ENCODE data around the gene NKX1-2. TPM values are rescaled to one million over a fixed set of nuclear protein-coding genes. Genes with fewer than 3 reads are reported as not detected.
A peak's percentile ranks its signal among the peaks of the same experiment; 100 is the strongest.
"Not testable (repeated sequence)": the region's sequence is repeated elsewhere in the genome, so short reads cannot be mapped to it uniquely, and the experiment has no call there.

Gene NKX1-2
- total and polyA plus RNA-seq, 10 donors = not detected

DNA sequence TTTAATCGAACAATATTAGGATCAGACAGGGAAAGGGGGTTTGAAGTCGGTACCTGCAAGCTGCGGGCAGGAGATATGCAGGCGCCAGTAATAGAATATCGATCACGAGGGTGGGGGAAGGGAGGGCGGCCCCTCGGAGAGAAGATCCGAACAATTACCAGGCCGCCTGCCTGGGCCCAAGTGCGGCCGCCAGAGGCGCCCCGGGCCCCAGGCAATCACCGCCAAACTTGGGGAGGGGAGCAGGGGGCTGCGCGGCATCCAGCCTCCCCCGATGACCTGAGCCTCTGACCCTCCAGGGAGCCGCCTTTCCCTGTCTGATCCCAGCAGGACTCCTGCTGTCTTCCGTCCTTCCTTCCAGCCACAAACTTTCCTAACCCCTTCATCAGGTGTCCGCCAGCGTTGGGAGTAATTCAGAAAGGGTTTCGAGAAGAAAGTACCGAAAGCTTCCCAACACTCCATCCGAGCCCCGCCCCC, 1.1 kb downstream of the NKX1-2 start:
- Histone ChIP-seq H3K36me3 (no peaks in the 10 kb centered on the region), H3K9me3 (no peaks in the 10 kb centered on the region), H3K27ac (no peak overlapping the region), H3K4me3 (peak overlapping the region in 1 of 8 donors; percentile 59), H3K27me3 (replicated peaks in 1 of 7) (peaks cover 0 to 100% (median 64%) of the 10 kb centered on the region in 7 donors), H3K4me1 (peaks cover 22 to 43% (median 37%) of the 10 kb centered on the region in 6 donors)
- intact Hi-C loops (cut with DNase I; ENCODE audit: low total_unique reads) = no loop called here
- TF ChIP-seq POLR2A (IDR thresholded peaks at IDR 0.05) (no peak), CTCF (IDR thresholded peaks at IDR 0.05 in 8 of 11, conservative IDR thresholded peaks at IDR 0.05 in 3 of 11) (no peak)
- WGBS, 5 donors = 3 to 4% (median 3%) methylated on average over 20 to 26 of the region's 26 CpGs
- DNase-seq = no peak

DNA sequence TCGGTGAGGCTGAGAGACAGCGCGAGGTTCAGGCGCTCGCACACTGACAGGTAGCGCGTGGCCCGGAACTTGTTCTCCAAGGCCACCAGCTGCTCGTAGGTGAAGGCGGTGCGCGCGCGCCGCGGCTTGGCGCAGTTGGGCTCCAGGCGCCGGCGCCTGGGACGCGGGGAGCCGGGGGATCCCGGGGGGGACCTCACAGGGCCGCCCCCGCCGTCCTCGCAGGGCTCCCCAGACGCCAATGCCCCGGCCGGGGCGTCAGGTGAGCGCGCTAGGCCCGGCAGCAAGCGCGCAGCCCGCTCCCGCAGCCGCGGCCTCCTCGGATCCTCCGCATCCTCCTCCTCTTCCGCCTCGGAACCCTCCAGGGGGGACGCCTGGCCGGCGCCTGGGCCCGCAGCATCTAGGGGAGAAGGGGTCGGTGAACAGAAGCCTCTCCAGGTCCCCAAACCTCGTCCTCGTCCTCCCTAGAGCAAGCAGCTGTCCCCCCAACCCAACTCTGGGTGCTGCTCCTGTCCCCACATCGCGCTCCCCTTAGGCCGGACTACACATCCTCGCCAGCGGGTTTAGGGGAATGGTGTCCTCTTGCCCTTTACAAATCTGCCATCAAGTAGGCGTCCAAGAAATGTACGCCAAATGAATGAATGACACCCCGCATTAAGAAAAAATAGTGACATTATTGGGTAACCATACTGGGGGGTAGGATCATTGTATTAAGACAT, 1.9 kb downstream of the NKX1-2 start:
- Histone ChIP-seq H3K36me3 (no peaks in the 10 kb centered on the region), H3K4me3 (peak overlapping the region in 6 of 8 donors; percentile 17 to 59 (median 27)), H3K9me3 (no peaks in the 10 kb centered on the region), H3K27ac (no peak overlapping the region), H3K4me1 (peaks cover 22 to 43% (median 37%) of the 10 kb centered on the region in 6 donors), H3K27me3 (replicated peaks in 1 of 7) (peaks cover 0 to 100% (median 64%) of the 10 kb centered on the region in 7 donors)
- no peak for DNase-seq
- WGBS, 5 donors = 3 to 11% (median 4%) methylated on average over 10 to 60 of the region's 60 CpGs
- intact Hi-C loops (cut with DNase I; ENCODE audit: low total_unique reads) = no loop called here
- TF ChIP-seq POLR2A (IDR thresholded peaks at IDR 0.05) (no peak), POLR2AphosphoS5 (IDR thresholded peaks at IDR 0.05) (no peak), CTCF (IDR thresholded peaks at IDR 0.05 in 8 of 11, conservative IDR thresholded peaks at IDR 0.05 in 3 of 11) (no peak)

DNA sequence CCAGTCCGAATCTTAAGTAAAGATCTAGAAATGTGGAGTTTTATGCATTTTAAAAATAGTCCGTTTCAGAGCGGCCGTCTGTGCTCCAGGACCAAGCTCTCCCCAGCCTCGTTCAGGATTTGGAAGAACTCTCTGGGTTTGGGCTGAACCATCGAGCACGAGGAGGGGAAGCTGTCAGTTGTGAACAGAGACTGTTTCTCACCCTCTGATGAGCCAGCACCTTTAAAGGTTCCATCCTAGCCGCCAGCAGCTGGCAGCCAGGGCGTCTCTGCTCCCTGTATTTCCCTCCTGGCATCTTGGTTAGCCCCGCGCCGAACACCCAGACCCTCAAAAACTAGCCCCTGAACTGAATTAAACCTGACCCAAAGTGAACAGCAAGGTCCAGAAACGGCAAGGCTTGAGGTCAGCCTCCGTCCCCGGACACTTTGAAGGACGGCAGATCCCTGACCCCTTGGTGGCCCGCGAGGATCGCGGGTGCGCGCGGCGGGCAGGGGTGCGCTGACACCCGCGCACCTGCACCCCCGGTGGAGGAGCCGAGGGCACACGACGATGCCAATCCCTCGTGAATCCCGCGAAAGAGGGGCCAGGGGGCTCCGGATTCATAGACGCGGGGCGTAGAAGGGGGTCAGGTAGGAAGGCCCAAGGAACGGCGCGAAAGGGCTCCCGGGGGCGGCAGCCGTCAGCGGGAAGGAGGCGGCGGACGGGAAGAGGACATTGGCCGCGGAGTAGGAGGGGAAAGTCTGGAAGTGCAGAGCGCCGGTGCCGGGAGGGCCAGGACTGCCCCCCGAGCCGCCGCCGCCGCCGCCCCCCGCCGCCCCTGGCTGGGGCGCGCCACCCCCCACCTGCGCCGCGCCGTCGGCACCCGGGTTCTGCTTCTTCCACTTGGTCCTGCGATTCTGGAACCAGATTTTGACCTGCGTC, 2.7 kb downstream of the NKX1-2 start:
- no peaks in the 10 kb centered on the region for H3K36me3 ChIP-seq
- no peaks in the 10 kb centered on the region for H3K9me3 ChIP-seq
- H3K4me3 ChIP-seq = peak overlapping the region in 6 of 8 donors; percentile 17 to 59 (median 27)
- H3K4me1 ChIP-seq = peaks cover 22 to 43% (median 37%) of the 10 kb centered on the region in 6 donors
- 12 to 14% (median 14%) methylated on average over 55 to 71 of the region's 71 CpGs for WGBS, 5 donors
- intact Hi-C loops (cut with DNase I; ENCODE audit: low total_unique reads) = no loop called here
- TF ChIP-seq POLR2A (IDR thresholded peaks at IDR 0.05) (no peak), CTCF (IDR thresholded peaks at IDR 0.05 in 8 of 11, conservative IDR thresholded peaks at IDR 0.05 in 3 of 11) (no peak), POLR2AphosphoS5 (IDR thresholded peaks at IDR 0.05) (no peak)
- H3K27me3 ChIP-seq (replicated peaks in 1 of 7) = peaks cover 0 to 97% (median 63%) of the 10 kb centered on the region in 7 donors
- DNase-seq = no peak
- H3K27ac ChIP-seq = no peak overlapping the region

DNA sequence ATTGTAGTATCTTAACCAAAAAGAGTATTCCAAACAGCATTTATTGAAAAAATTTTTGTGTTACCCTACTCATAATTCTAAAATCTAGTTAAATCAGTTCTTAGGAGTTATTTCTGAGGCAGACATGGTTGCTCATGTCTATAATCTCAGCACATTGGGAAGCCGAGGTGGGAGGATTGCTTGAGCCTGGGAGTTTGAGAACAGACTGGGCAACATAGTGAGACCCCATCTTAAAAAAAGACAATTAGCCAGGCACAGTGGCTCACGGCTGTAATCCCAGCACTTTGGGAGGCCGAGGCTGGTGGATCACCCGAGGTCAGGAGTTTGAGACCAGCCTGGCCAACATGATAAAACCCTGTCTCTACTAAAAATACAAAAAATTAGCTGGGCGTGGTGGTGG, 8.1 kb downstream of the NKX1-2 start:
- DNase-seq; H3K9me3 ChIP-seq; H3K4me1 ChIP-seq; intact Hi-C loops (cut with DNase I; ENCODE audit: low total_unique reads); H3K36me3 ChIP-seq; H3K4me3 ChIP-seq; H3K27ac ChIP-seq: not testable (repeated sequence)
- peaks cover 0 to 60% (median 9%) of the 10 kb centered on the region in 7 donors for H3K27me3 ChIP-seq (replicated peaks in 1 of 7)
- WGBS, 5 donors = 80 to 89% (median 86%) methylated on average over 5 of the region's 5 CpGs

All from spleen (tissue), 11 donors.